Adipocyte (in vitro differentiated cells): ENCODE results near the gene CFAP99.
"Not testable (repeated sequence)": the region's sequence is repeated elsewhere in the genome, so short reads cannot be mapped to it uniquely, and the experiment has no call there.

Experiments used
- DNase-seq: peaks from one replicate; pipeline ENCODE4 v3.0.0-alpha.2; 2015; ENCODE audit warnings: low read depth
- H3K27me3 ChIP-seq: replicated peaks from 2 replicates; pipeline ENCODE4 v1.7.0; 2013; ENCODE audit warnings: mild to moderate bottlenecking, low read length, moderate library complexity; ENCODE audit not compliant: control insufficient read depth, insufficient read depth
- H3K36me3 ChIP-seq: 2 replicates; pipeline ENCODE4 v1.7.0; 2013; ENCODE audit warnings: low read length, mild to moderate bottlenecking, moderate library complexity; ENCODE audit not compliant: control insufficient read depth, insufficient read depth, severe bottlenecking
- H3K4me1 ChIP-seq: 2 replicates; pipeline ENCODE4 v1.7.0; 2013; ENCODE audit warnings: mild to moderate bottlenecking, low read length, moderate library complexity; ENCODE audit not compliant: control insufficient read depth, insufficient read depth
- H3K4me3 ChIP-seq: 2 replicates; pipeline ENCODE4 v1.7.0; 2013; ENCODE audit warnings: mild to moderate bottlenecking, low read length, moderate library complexity
- H3K9ac ChIP-seq: 2 replicates; pipeline ENCODE4 v1.7.0; 2013; ENCODE audit warnings: mild to moderate bottlenecking, low read length, moderate library complexity
- H3K9me3 ChIP-seq: 2 replicates; pipeline ENCODE4 v1.7.0; 2013; ENCODE audit warnings: mild to moderate bottlenecking, low read length, moderate library complexity; ENCODE audit not compliant: control insufficient read depth

Gene CFAP99

DNA sequence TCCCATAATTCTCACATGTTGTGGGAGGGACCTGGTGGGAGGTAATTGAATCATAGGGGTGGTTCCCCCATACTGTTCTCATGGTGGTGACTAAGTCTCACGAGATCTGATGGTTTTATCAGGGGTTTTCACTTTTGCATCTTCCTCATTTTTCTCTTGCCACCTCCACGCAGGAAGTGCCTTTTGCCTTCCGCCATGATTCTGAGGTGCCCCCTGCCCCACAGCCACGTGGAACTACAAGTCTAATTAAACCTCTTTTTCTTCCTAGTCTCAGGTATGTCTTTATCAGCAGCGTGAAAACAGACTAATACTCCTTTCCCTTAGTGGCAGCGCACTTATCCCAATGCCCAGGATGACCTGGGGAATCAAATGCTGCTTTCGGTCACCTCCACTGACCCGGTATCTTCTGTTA is 35.5 kb upstream of the CFAP99 start:
- peaks cover 12% of the 10 kb centered on the region for H3K27me3 ChIP-seq
- DNase-seq, H3K4me1 ChIP-seq, H3K9me3 ChIP-seq, H3K36me3 ChIP-seq, H3K9ac ChIP-seq, H3K4me3 ChIP-seq: not testable (repeated sequence)

DNA sequence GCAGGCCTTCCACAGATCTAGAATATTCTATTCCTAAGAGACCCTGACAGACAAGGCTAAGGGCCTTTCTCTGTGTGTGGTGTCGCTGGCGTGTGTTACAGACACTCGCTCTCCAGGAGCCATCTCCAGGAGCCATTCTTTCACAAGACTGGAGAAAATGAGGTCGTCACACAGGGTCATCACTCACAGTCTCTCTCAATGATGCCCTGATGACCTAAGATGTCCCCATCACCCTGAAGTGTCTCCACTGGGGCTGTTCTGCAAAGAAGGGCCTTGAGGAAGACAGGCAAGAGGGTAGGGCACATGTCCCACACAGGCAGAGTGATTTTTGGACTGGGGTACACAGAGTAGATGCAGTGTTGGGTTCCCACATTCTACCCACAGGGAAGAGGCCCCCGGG is 35.0 kb upstream of the CFAP99 start:
- H3K27me3 ChIP-seq: peaks cover 17% of the 10 kb centered on the region
- no peaks in the 10 kb centered on the region for H3K36me3 ChIP-seq
- no peak overlapping the region for H3K9ac ChIP-seq
- H3K4me3 ChIP-seq: no peak overlapping the region
- DNase-seq: no peak
- no peaks in the 10 kb centered on the region for H3K9me3 ChIP-seq
- H3K4me1 ChIP-seq: no peaks in the 10 kb centered on the region

DNA sequence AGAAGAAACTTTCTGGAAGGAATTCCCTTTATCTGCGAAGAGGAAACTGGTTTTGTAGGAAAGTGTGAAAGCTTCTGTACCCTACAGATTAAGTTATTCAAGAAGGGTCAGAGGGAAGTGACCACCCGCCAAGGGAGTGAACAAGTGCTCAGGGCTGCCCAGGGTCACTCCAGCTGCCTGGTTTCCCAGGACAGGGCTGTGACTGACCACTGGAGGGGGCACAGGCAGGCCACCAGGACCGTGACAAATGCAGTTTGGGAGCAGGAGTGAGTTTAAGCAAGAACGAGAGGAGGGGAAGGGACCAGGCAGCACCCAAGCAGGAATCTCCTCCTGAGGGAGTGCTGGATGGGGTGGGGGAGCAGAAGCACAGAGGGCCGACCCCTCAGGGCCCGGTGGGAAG is 34.5 kb upstream of the CFAP99 start:
- H3K4me1 ChIP-seq: no peaks in the 10 kb centered on the region
- no peak overlapping the region for H3K4me3 ChIP-seq
- no peak for DNase-seq
- peaks cover 20% of the 10 kb centered on the region for H3K27me3 ChIP-seq
- no peak overlapping the region for H3K9ac ChIP-seq
- H3K36me3 ChIP-seq: no peaks in the 10 kb centered on the region
- H3K9me3 ChIP-seq: no peaks in the 10 kb centered on the region

DNA sequence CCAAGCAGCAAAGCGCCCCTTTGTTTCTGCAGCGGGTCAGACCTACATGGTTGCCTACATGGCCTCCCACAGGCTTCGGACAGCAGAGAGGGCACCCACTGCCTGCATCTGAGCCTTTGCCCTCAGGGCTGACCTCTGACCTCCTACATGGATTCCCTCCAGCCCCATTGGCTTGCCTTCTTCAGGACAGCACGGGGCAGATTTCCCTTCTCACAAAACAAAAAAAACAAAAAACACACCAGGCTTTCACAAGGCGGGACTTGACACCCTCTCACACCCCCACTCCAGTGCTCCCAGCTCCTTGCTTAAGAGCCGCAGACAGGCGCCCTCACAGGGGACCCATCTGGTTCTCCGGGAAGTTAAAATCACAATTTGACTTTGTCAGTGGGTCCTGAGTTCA is 33.2 kb upstream of the CFAP99 start:
- Histone ChIP-seq H3K4me3 (no peak overlapping the region), H3K9me3 (no peaks in the 10 kb centered on the region), H3K4me1 (no peaks in the 10 kb centered on the region), H3K36me3 (no peaks in the 10 kb centered on the region), H3K9ac (no peak overlapping the region), H3K27me3 (peaks cover 20% of the 10 kb centered on the region)
- DNase-seq: no peak

DNA sequence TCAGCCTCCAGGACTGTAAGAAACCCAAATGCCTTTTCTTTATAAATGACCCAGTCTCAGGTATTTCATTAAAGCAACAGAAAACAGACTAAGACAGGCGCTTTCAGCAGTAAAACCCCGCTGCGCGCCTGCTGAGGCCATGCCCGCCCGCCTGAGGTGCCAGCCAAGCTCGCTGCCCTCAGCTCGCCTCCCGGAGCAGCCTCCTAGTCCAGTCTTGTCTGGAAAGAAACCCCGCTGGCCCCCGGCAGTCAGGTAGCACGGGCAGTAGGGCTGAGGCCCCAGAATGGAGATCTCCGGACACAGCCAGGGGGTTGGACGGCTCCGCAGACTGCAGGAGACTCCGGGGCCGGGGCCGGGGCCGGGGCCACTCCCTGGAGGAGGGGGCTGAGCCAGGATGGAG is 32.0 kb upstream of the CFAP99 start:
- Histone ChIP-seq H3K27me3 (peaks cover 26% of the 10 kb centered on the region), H3K4me3 (no peak overlapping the region), H3K36me3 (no peaks in the 10 kb centered on the region), H3K4me1 (no peaks in the 10 kb centered on the region), H3K9ac (no peak overlapping the region), H3K9me3 (no peaks in the 10 kb centered on the region)
- DNase-seq: no peak

DNA sequence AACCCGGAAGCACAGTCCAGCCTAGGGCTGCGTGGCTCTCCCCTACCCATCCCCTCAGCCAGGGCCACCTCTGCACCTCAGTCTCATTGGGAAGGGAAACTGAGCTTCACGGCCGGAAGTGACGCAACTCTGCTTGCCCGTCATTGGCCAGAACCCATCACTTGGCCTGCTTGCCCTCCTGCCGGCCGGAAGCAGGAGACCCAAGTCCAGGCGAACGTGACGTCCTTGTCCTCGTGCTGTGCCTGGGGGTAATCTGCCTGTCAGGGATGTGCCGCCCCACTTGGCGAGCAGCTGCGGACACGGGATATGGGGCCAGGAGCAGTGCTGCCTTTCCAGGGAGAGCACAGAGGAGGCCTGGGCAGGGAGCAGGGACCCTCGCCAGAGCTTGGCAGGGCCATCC is 31.5 kb upstream of the CFAP99 start:
- Histone ChIP-seq H3K36me3 (no peaks in the 10 kb centered on the region), H3K4me3 (no peak overlapping the region), H3K27me3 (peaks cover 26% of the 10 kb centered on the region), H3K9ac (no peak overlapping the region), H3K4me1 (no peaks in the 10 kb centered on the region), H3K9me3 (no peaks in the 10 kb centered on the region)
- no peak for DNase-seq

DNA sequence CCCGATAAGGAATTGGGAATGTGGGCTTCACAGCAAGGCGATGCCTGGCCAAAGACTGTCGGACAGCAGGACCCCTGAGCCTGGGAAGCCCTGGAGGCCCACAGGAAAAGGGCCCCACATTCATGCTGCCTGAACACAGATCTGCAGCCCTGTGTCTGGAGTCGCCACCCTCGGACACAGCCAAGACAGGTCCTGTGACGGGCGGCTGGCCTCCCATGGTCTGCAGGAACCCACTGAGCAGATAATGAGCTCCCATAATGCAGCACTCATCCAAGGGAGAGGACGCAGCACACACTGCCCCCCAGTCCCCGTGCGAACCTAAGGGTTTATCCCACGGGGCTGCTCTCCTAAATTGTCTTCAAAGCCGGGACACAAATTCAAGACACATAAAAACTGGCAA is 30.9 kb upstream of the CFAP99 start:
- H3K27me3 ChIP-seq: peaks cover 26% of the 10 kb centered on the region
- no peak overlapping the region for H3K9ac ChIP-seq
- no peak for DNase-seq
- H3K36me3 ChIP-seq: no peaks in the 10 kb centered on the region
- H3K4me3 ChIP-seq: no peak overlapping the region
- no peaks in the 10 kb centered on the region for H3K9me3 ChIP-seq
- no peaks in the 10 kb centered on the region for H3K4me1 ChIP-seq

DNA sequence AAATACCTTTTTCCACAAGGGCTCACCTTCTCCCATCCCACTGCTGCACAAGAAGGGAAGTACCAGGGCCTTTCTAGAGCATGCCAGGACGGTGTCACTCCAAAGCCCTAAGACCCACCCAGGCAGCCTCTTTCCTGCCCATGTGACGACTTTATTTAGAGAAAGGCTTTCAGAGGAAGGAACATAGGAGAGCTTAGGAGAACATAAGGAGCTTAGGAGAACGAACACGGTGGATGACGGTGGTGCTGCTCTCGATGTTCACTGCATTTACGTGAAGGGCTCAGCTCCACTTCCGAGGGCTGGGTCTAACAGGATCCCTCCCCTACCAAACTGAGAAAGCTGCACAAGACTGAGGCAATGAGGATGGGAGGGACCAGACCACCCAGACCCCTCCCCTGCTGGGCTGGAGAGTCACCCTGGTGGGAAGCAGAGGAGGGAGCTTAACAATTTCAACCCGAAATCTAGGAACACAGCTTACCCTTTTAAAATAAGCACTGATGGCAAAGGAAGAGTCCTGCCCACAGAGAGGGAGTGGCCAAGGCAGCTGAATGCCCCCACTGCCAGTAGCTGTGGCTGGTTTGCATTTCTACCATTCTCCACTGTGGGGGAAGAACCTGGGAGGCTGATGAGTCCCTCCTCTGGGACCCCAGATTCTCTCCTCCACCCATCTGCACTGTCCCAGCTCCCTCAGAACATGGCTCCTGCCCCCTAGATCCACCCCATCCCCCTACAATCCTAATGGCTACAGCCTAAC is 30.1 kb upstream of the CFAP99 start:
- Histone ChIP-seq H3K9me3 (no peaks in the 10 kb centered on the region), H3K36me3 (no peaks in the 10 kb centered on the region), H3K27me3 (peaks cover 26% of the 10 kb centered on the region), H3K9ac (no peak overlapping the region), H3K4me1 (no peaks in the 10 kb centered on the region), H3K4me3 (no peak overlapping the region)
- DNase-seq: no peak

DNA sequence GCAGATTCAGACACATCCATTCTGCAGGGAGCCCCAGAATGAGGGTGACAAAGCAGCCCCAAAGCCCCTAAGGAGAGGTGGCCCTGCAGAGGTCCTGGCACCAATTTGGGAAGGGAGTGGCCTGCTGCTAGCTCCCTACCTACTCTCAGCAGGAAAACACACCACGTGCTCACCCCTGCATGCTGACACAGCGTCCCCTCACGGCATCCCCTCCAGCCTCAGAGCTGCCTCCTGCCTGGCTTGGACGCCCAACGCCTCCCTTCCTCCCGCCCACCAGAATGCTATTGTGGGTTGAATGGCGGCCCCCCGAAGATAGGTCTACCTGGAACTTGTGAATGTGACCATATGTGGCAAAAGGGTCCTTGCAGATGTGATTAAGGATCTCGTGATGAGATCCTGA is 29.1 kb upstream of the CFAP99 start:
- no peak overlapping the region for H3K9ac ChIP-seq
- H3K4me1 ChIP-seq: no peaks in the 10 kb centered on the region
- no peaks in the 10 kb centered on the region for H3K36me3 ChIP-seq

DNA sequence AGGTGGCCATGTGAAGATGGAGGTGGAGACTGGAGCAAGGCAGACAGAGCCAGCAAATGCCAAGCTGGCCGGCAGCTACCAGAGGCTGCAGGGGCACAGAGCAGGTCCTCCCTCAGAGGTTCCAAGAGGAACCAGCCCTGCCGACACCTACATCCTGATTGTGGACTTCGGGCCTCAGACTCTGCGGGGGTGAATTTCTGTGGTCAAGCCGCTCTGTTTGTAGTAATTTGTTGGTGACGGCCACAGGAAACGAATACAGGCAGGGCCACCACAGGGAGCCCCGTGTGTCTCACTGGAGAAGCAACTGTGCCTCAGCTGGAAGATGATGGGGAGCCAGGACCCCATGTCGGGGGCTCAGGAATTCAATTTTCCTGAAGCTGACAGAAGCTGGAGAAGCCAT is 28.6 kb upstream of the CFAP99 start:
- no peaks in the 10 kb centered on the region for H3K36me3 ChIP-seq
- no peak overlapping the region for H3K9ac ChIP-seq
- H3K4me1 ChIP-seq: no peaks in the 10 kb centered on the region
- DNase-seq: no peak
- H3K27me3 ChIP-seq: peaks cover 30% of the 10 kb centered on the region
- no peaks in the 10 kb centered on the region for H3K9me3 ChIP-seq
- no peak overlapping the region for H3K4me3 ChIP-seq

More for the DNA sequence above, 29.1 kb upstream of the CFAP99 start:
- H3K27me3 ChIP-seq: peaks cover 30% of the 10 kb centered on the region
- no peak for DNase-seq
- no peak overlapping the region for H3K4me3 ChIP-seq
- no peaks in the 10 kb centered on the region for H3K9me3 ChIP-seq

DNA sequence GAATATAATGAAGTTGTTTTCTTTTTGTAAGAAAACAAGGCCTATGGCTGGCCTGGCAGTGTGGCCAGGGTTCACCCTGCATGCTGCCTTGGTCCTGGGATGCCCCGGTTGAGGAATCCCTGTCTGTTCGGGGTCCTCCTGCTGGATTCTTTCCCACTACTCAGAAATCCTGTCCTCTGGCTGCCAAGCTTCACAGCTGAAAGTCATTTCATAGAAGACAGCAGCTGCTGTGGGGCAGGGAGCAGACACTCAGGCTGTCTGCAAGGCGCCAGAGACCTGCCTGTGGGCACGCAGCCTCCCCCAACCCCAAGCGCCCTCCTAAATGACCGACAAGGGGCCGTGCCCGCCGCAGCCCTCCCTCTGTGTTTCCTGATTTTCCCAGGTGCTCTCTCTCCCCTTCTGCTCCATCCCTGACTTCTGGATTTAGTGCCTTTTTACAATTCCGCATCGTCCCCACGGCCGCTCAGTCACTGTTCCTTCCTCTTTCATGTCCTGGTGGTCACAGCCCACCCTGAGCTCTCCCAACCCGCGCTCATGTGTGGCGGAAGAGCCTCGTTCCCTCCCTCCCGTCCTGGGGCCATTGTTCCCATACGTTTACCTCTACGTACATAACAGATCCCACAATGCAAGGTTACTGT is 27.9 kb upstream of the CFAP99 start:
- Histone ChIP-seq H3K9ac (no peak overlapping the region), H3K4me3 (no peak overlapping the region), H3K27me3 (peaks cover 30% of the 10 kb centered on the region), H3K4me1 (no peaks in the 10 kb centered on the region), H3K36me3 (no peaks in the 10 kb centered on the region), H3K9me3 (no peaks in the 10 kb centered on the region)
- no peak for DNase-seq
